H1 (cell line): ENCODE data around the gene KLHDC1. TPM values are rescaled to one million over a fixed set of nuclear protein-coding genes. Genes with fewer than 3 reads are reported as not detected.

Experiments
- CTCF ChIA-PET: fragments of 300-600 bp; sonication (Branson Sonifier 250); formaldehyde crosslinking; loops from one replicate; lab custom pipeline; 2021; ENCODE audit not compliant: partially characterized antibody; lab: Charles Lee
- POLR2A ChIA-PET: fragments of 300-600 bp; sonication (Branson Sonifier 250); formaldehyde crosslinking; loops from one replicate; lab custom pipeline; 2021; ENCODE audit warnings: inconsistent platforms; ENCODE audit not compliant: partially characterized antibody; lab: Charles Lee
- DNase-seq, 2 experiments: peaks; one replicate each; pipeline versions ENCODE4 v3.0.0 to v3.0.0-alpha.2; 2010 to 2022; ENCODE audit warnings: low spot score in 2 of 2, low read depth in 1 of 2, mixed read lengths in 1 of 2
- FAIRE-seq: peaks from 2 replicates; lab custom pipeline; 2011; peaks lifted over from hg19 to GRCh38; lab: Jason Lieb, UNC
- H2AFZ ChIP-seq: 2 replicates; pipeline ENCODE4 v1.8.1; 2012; ENCODE audit warnings: low read length, inconsistent platforms
- H2AK5ac ChIP-seq: 2 replicates; pipeline ENCODE4 v1.6.1; 2013; ENCODE audit warnings: low read depth, low read length
- H2BK120ac ChIP-seq: replicated peaks from 2 replicates; pipeline ENCODE3; 2013; ENCODE audit warnings: low read depth, low read length, inconsistent platforms
- H2BK12ac ChIP-seq: 2 replicates; pipeline ENCODE4 v1.6.1; 2013; ENCODE audit warnings: low read depth, low read length
- H2BK15ac ChIP-seq: 2 replicates; pipeline ENCODE4 v1.6.1; 2013; ENCODE audit warnings: low read length
- H2BK20ac ChIP-seq: 2 replicates; pipeline ENCODE4 v1.6.1; 2013; ENCODE audit warnings: low read length
- H2BK5ac ChIP-seq: 2 replicates; pipeline ENCODE4 v1.6.1; 2013; ENCODE audit warnings: low read depth, low read length
- H3K14ac ChIP-seq: 2 replicates; pipeline ENCODE4 v1.6.1; 2013; ENCODE audit warnings: inconsistent platforms; ENCODE audit not compliant: insufficient read length
- H3K18ac ChIP-seq: 2 replicates; pipeline ENCODE4 v1.6.1; 2013; ENCODE audit warnings: low read length; ENCODE audit errors: extremely low read depth
- H3K23ac ChIP-seq: 2 replicates; pipeline ENCODE4 v1.6.1; 2013; ENCODE audit warnings: inconsistent platforms; ENCODE audit not compliant: insufficient read length
- H3K23me2 ChIP-seq: 2 replicates; pipeline ENCODE4 v1.6.1; 2013; ENCODE audit warnings: low read depth, low read length
- H3K27ac ChIP-seq: 2 replicates; pipeline ENCODE4 v1.6.1; 2011; ENCODE audit warnings: low read depth, low read length, inconsistent platforms
- H3K27me3 ChIP-seq, 4 experiments: replicated peaks in 1 of 4; 1 replicate in 1 of 4; 2 replicates in 3 of 4; pipeline versions ENCODE4 v1.6.1 to v1.8.1; 2011 to 2013; ENCODE audit warnings: low read length in 3 of 4, mild to moderate bottlenecking in 3 of 4, inconsistent platforms in 2 of 4, mixed read lengths in 2 of 4, moderate library complexity in 1 of 4; ENCODE audit not compliant: control insufficient read depth in 3 of 4, insufficient read depth in 3 of 4; ENCODE audit errors: extremely low read depth in 1 of 4
- H3K36me3 ChIP-seq, 4 experiments: 2 replicates each; pipeline versions ENCODE4 v1.6.1 to v1.8.1; 2011 to 2013; ENCODE audit warnings: mild to moderate bottlenecking in 4 of 4, low read length in 3 of 4, moderate library complexity in 2 of 4, control low read depth in 1 of 4, inconsistent platforms in 1 of 4; ENCODE audit not compliant: insufficient read depth in 4 of 4, control insufficient read depth in 2 of 4
- H3K4ac ChIP-seq: replicated peaks from 2 replicates; pipeline ENCODE3; 2013; ENCODE audit warnings: low read length, low read depth, mixed read lengths, inconsistent platforms; ENCODE audit not compliant: insufficient read length
- H3K4me1 ChIP-seq, 4 experiments: replicated peaks in 1 of 4; 1 replicate in 1 of 4; 2 replicates in 3 of 4; pipeline versions ENCODE4 v1.6.1 to v1.8.1; 2011 to 2013; ENCODE audit warnings: low read length in 3 of 4, inconsistent platforms in 2 of 4, mixed read lengths in 1 of 4; ENCODE audit not compliant: insufficient read depth in 4 of 4, control insufficient read depth in 3 of 4
- H3K4me2 ChIP-seq, 2 experiments: 2 replicates each; pipeline versions ENCODE4 v1.6.1 to v1.8.1; 2011 to 2013; ENCODE audit warnings: low read depth in 2 of 2, low read length in 2 of 2, control low read depth in 1 of 2, inconsistent platforms in 1 of 2, mild to moderate bottlenecking in 1 of 2; ENCODE audit not compliant: insufficient read depth in 1 of 2
- H3K4me3 ChIP-seq, 4 experiments: fragments of 200-600, 300-600 bp in 1 of 4; sonication (generic), shearing (Covaris generic), sonication (Bioruptor Twin) in 1 of 4; 2 replicates each; pipeline versions ENCODE4 v1.5.1 to v1.8.1; 2011 to 2016; ENCODE audit warnings: low read length in 4 of 4, low read depth in 3 of 4, control low read depth in 2 of 4, inconsistent platforms in 2 of 4, mild to moderate bottlenecking in 2 of 4, mixed read lengths in 1 of 4, moderate library complexity in 1 of 4; ENCODE audit not compliant: insufficient read depth in 2 of 4; ENCODE audit errors: extremely low read depth in 1 of 4
- H3K56ac ChIP-seq: replicated peaks from 2 replicates; pipeline ENCODE3; 2013; ENCODE audit warnings: low read depth, mild to moderate bottlenecking, mixed read lengths, low read length, inconsistent platforms; ENCODE audit not compliant: insufficient read length
- H3K79me1 ChIP-seq: 2 replicates; pipeline ENCODE4 v1.6.1; 2013; ENCODE audit warnings: low read depth, low read length, control low read depth
- H3K79me2 ChIP-seq, 2 experiments: 2 replicates each; pipeline versions ENCODE4 v1.6.1 to v1.8.1; 2012 to 2013; ENCODE audit warnings: low read length in 2 of 2, mild to moderate bottlenecking in 2 of 2, inconsistent platforms in 1 of 2; ENCODE audit not compliant: insufficient read depth in 2 of 2, control insufficient read depth in 1 of 2
- H3K9ac ChIP-seq, 4 experiments: replicated peaks in 1 of 4; 1 replicate in 1 of 4; 2 replicates in 3 of 4; pipeline versions ENCODE4 v1.6.1 to v1.8.1; 2011 to 2013; ENCODE audit warnings: low read depth in 3 of 4, low read length in 3 of 4, control low read depth in 2 of 4, mild to moderate bottlenecking in 2 of 4, moderate library complexity in 2 of 4, inconsistent platforms in 1 of 4; ENCODE audit errors: extremely low read depth in 1 of 4
- H3K9me3 ChIP-seq, 2 experiments: 2 replicates each; pipeline versions ENCODE4 v1.6.1 to v1.8.1; 2012 to 2013; ENCODE audit warnings: mild to moderate bottlenecking in 2 of 2, moderate library complexity in 2 of 2, control low read depth in 1 of 2, inconsistent platforms in 1 of 2, low read depth in 1 of 2, low read length in 1 of 2, mixed read lengths in 1 of 2; ENCODE audit not compliant: insufficient read depth in 2 of 2
- H4K20me1 ChIP-seq, 2 experiments: replicated peaks in 1 of 2; 2 replicates each; pipeline versions ENCODE3 to v1.8.1; 2011 to 2013; ENCODE audit warnings: inconsistent platforms in 2 of 2, low read length in 2 of 2, mild to moderate bottlenecking in 1 of 2; ENCODE audit not compliant: insufficient read depth in 2 of 2, control insufficient read depth in 1 of 2
- H4K5ac ChIP-seq: 2 replicates; pipeline ENCODE4 v1.6.1; 2013; ENCODE audit warnings: low read length, low read depth, mixed read lengths, inconsistent platforms; ENCODE audit not compliant: insufficient read length
- H4K8ac ChIP-seq: 2 replicates; pipeline ENCODE4 v1.8.0; 2013; ENCODE audit warnings: mild to moderate bottlenecking, moderate library complexity, low read length, inconsistent platforms; ENCODE audit not compliant: insufficient read depth; ENCODE audit errors: extremely low read depth
- H4K91ac ChIP-seq: replicated peaks from 2 replicates; pipeline ENCODE3; 2013; ENCODE audit warnings: low read length, mixed read lengths, inconsistent platforms; ENCODE audit not compliant: insufficient read length
- KDM5A ChIP-seq: fragments of 200-600 bp; IDR thresholded peaks from 2 replicates; pipeline ENCODE4 v1.7.1; 2012; ENCODE audit warnings: mild to moderate bottlenecking, low read length, inconsistent platforms, mixed read lengths
- NRF1 ChIP-seq: IDR thresholded peaks from 2 replicates; pipeline ENCODE4 v1.6.1; 2011; ENCODE audit warnings: mild to moderate bottlenecking, low read depth, low read length, improper control_type of control experiment
- TBP ChIP-seq: IDR thresholded peaks from 2 replicates; pipeline ENCODE4 v1.6.1; 2011; ENCODE audit warnings: low read depth, low read length, improper control_type of control experiment
- WGBS, 2 experiments: shearing (Covaris generic) in 1 of 2; methylation state at CpG; one replicate each; pipeline versions ENCODE4 v1.1.6 to v1.1.7; 2013 to 2015; ENCODE audit warnings: low lambda C conversion rate in 2 of 2, mixed read lengths in 2 of 2, inconsistent platforms in 1 of 2, low coverage in 1 of 2, missing lambda C conversion rate in 1 of 2; ENCODE audit not compliant: insufficient replicate concordance in 2 of 2, insufficient coverage in 1 of 2, insufficient read length in 1 of 2; ENCODE audit errors: extremely low coverage in 1 of 2, missing lambda C conversion rate in 1 of 2; 5-methylcytosine and 5-hydroxymethylcytosine counted together
- polyA plus RNA-seq, 7 experiments: library from polyadenylated mRNA; depleted of rRNA in 3 of 7; stranded (reverse) in 5 of 7; unstranded in 2 of 7; fragments of >200 nt in 5 of 7; fragments of 200-250 nt in 2 of 7; gene quantifications; 1 replicate in 5 of 7; 2 replicates in 1 of 7; 4 replicates in 1 of 7; pipeline versions ENCODE4 v1.2.1 to v1.2.3, GENCODE V29; 2011 to 2013; ENCODE audit warnings: missing spikeins in 2 of 7, mixed read lengths in 2 of 7
- total RNA-seq: library from RNA; stranded (reverse); fragmentation: NEBNext Ultra II Directional; extraction: Animal tissue kit (Norgen Biotek cat#: 25700); gene quantifications from 2 replicates; pipeline ENCODE4 v1.2.1, GENCODE V29; 2021

Gene KLHDC1
- total and polyA plus RNA-seq, 2 of the 8 experiments (the other 6 are each of a cell fraction or from before 2014, with no cell fraction given), result 0.08 TPM; not detected in 1

- H4K5ac ChIP-seq, result no peak overlapping the region
- no peaks in the 10 kb centered on the region for H3K79me1 ChIP-seq
- H3K14ac ChIP-seq, result no peak overlapping the region
- H3K79me2 ChIP-seq, result no peaks in the 10 kb centered on the region
- ChIA-PET CTCF (interaction anchor here (0.6 kb wide), 1 partner anchor 226 kb away, joined by 3 read pairs; no protein-coding TSS in a partner anchor), POLR2A (interaction anchor here (0.7 kb wide), 1 partner anchor 15 kb away, joined by 4 read pairs; no protein-coding TSS in a partner anchor)
- H3K36me3 ChIP-seq, result peaks cover 0 to 29% (median 7%) of the 10 kb centered on the region in 4 experiments; a peak in 6 of 8 replicates
- no peak overlapping the region for H2BK120ac ChIP-seq
- no peaks in the 10 kb centered on the region for H3K23me2 ChIP-seq
- H2AFZ ChIP-seq, result no peak overlapping the region
- no peaks in the 10 kb centered on the region for H3K27me3 ChIP-seq
- H3K4me1 ChIP-seq, result no peaks in the 10 kb centered on the region
- no peak overlapping the region for H4K91ac ChIP-seq
- DNase-seq (no peak), FAIRE-seq (no peak)
- H3K18ac ChIP-seq, result no peak overlapping the region
- H2BK15ac ChIP-seq, result no peak overlapping the region
- H2BK12ac ChIP-seq, result no peak overlapping the region
- H2AK5ac ChIP-seq, result no peak overlapping the region
- no peak overlapping the region for H4K8ac ChIP-seq
- H3K9ac ChIP-seq, result no peak overlapping the region
- H3K27ac ChIP-seq, result no peak overlapping the region
- 91% methylated on average over 6 of the region's 6 CpGs; no CpG with 5 or more reads in 1 of the 2 experiments for WGBS, 2 experiments
- no peak overlapping the region for H2BK5ac ChIP-seq
- no peak overlapping the region for H2BK20ac ChIP-seq
- no peaks in the 10 kb centered on the region for H4K20me1 ChIP-seq
- no peak overlapping the region for H3K4ac ChIP-seq
- H3K23ac ChIP-seq, result no peak overlapping the region
- H3K56ac ChIP-seq, result no peak overlapping the region
- H3K4me3 ChIP-seq, result no peak overlapping the region
- no peak overlapping the region for H3K4me2 ChIP-seq
- H3K9me3 ChIP-seq, result no peaks in the 10 kb centered on the region
- no peak for TF ChIP-seq TBP
- no peak for TF ChIP-seq NRF1
- TF ChIP-seq KDM5A, result no peak
Measured at GRCh38 chr14:49653508-49653907, 39.4 kb upstream of the KLHDC1 start.
